ENCODE measurements around the gene KCNIP4.

Gene KCNIP4

GRCh38 chr4:21045119-21045518, 903.5 kb downstream of the KCNIP4 start:
- no peak for DNase-seq (ENCODE audit: low spot score)

DNA sequence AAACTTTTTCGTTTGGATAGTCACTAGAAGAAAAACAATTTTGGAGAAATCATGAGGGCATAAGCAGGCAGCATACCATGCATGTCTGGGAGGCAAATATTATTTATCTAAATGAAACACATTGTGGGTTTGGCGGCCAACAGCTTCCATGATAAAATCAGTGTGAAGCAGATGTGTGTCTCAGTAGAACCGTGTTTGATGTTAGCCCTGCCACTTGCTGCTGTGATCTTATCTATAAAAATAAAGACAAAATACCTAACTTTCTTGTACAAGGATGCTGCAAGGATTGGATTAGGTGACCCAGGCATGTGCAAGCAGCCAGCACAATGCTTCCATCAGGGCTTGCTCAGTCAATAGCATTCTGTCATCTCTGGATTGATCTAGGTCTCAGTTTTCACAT, 906.9 kb downstream of the KCNIP4 start:
- DNase-seq (ENCODE audit: low spot score) = no peak

DNA sequence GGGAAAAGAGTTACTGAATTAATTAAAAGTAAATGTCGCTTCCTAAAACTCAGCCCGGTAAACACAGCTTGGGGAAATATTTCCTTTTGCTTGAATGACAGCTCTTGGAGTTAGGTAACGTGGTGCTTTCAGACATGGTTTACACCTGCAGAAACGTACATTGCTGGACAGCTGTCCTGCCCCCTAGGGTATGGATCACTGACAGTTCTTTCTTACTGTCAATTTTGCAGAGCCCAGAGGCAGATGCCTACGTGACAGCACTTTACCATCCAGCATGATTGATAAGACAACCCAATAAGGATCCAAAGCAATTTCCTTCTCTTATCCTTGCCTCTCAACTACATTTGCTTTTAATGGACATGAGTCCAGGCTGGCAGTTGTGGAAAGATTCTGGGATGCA, 913.8 kb downstream of the KCNIP4 start:
- DNase-seq (ENCODE audit: low spot score) = no peak

DNA sequence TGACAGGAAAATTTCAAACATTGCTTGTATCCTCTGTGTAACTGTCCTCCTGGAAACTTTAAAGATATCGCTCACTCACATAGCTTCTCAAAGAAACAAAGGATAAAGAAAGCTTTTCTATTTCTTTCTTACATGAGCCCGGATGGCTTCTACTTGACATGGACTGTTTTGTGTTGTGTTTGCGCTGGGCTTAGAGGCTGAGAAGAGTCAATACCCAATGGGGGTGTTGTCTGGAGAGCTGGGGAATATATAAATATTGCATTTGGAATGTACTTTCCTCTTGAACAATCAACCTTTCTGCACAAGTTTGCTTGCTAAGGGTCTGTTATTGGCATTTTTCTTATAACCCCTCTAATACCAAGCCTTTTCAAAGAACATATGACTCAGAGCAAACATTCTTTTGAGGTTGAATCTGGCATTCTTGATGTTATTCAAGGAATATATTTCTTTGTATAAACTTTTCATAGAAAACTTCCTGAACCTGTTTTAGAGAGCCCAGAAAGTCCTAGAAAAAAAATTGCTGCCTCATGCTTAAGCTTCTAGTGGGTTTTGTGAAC, 916.4 kb downstream of the KCNIP4 start:
- DNase-seq (ENCODE audit: low spot score) = no peak

GRCh38 chr4:21018817-21019216, 929.8 kb downstream of the KCNIP4 start:
- DNase-seq (ENCODE audit: low spot score) = no peak

- DNase-seq (ENCODE audit: low spot score) = no peak
Measured at GRCh38 chr4:21013501-21013900, 935.1 kb downstream of the KCNIP4 start.

GRCh38 chr4:21012851-21013331, 935.7 kb downstream of the KCNIP4 start:
- no peak for DNase-seq (ENCODE audit: low spot score)

GRCh38 chr4:21011106-21011505, 937.5 kb downstream of the KCNIP4 start:
- DNase-seq (ENCODE audit: low spot score) = no peak

DNA sequence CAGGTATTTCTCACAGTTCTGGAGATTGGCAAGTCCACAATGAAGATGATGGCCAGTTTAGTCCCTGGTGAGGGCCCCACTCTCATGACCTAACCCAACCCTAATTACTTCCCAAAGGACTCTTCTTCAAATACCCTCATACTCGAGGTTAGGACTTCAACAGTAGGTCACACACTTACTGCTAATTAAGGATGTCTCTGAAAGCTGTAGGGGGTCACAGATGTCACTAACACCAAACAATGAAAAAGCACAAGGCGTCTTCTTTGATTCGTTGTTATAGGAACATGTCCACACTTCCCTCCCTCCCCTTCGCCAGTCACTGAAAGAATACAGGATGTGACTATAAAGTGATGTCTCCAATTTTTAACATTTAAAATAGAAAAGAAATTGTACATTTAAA, 938.6 kb downstream of the KCNIP4 start:
- DNase-seq (ENCODE audit: low spot score) = no peak

- DNase-seq (ENCODE audit: low spot score) = no peak
Measured at GRCh38 chr4:21005647-21006046, 942.9 kb downstream of the KCNIP4 start.

- DNase-seq (ENCODE audit: low spot score) = no peak
Measured at GRCh38 chr4:21002976-21003375, 945.6 kb downstream of the KCNIP4 start.

- DNase-seq (ENCODE audit: low spot score) = no peak
Measured at GRCh38 chr4:21002286-21002685, 946.3 kb downstream of the KCNIP4 start.

- no peak for DNase-seq (ENCODE audit: low spot score)
Measured at GRCh38 chr4:21001490-21001889, 947.1 kb downstream of the KCNIP4 start.

- no peak for DNase-seq (ENCODE audit: low spot score)
Measured at GRCh38 chr4:20997886-20998285, 950.7 kb downstream of the KCNIP4 start.

DNA sequence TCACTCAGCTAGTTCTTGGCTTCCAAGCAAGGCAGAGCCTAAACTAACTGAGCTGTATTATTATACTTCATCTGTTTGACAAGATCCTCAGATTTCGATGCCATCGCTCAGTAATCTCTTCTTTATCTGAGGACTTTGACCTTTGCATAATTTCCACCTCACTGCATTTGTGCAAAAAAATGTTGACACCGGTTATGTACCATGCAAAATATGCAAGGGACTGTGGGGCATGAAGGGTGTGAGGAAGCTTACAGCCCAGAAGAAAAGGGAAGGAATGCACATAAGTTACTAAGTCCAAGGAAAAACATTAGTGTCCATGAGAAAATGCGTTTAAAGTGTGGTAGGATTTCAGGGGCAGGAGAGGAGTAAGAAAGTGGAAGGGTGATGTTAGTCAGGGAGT, 953.0 kb downstream of the KCNIP4 start:
- DNase-seq (ENCODE audit: low spot score) = no peak

DNA sequence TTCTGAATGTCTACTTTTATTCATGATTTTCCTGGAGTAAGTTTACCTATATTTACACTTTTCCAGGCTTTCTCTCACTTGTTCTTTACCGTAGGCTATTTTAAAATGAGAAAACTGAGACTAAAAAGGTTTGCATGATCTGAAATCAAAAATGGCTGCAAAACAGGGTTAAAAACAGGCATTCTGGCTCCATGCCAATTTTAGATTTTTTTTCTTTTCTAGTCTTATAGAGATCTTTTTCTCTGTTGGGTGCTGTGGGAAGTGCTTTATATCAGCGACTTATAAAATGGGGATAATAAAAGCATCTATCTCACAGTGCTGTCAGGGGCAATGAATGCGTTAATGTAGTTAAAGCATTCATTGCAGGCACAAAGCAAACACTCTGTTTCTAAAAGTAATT, 953.6 kb downstream of the KCNIP4 start:
- no peak for DNase-seq (ENCODE audit: low spot score)

GRCh38 chr4:20992002-20992401, 956.6 kb downstream of the KCNIP4 start:
- DNase-seq (ENCODE audit: low spot score) = no peak

- no peak for DNase-seq (ENCODE audit: low spot score)
Measured at GRCh38 chr4:20987191-20987590, 961.4 kb downstream of the KCNIP4 start.

DNA sequence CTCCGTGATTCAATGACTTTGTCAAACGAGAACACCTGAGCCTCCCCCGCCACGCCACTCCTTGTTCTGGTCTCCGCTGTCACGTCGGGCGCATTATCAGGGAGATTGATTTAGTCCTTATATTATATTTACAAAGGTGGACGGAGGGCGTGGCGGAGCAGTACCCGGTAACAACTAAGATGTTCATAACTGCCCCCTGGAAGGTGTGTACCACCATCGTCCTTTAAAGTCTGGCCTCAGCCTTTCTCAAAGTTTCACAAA, 964.1 kb downstream of the KCNIP4 start:
- no peak for DNase-seq (ENCODE audit: low spot score)

- DNase-seq (ENCODE audit: low spot score) = no peak
Measured at GRCh38 chr4:20983763-20984575, 964.6 kb downstream of the KCNIP4 start.

- DNase-seq (ENCODE audit: low spot score) = no peak
Measured at GRCh38 chr4:20982544-20982943, 966.0 kb downstream of the KCNIP4 start.

GRCh38 chr4:20960291-20960690, 988.3 kb downstream of the KCNIP4 start:
- DNase-seq (ENCODE audit: low spot score) = no peak

DNA sequence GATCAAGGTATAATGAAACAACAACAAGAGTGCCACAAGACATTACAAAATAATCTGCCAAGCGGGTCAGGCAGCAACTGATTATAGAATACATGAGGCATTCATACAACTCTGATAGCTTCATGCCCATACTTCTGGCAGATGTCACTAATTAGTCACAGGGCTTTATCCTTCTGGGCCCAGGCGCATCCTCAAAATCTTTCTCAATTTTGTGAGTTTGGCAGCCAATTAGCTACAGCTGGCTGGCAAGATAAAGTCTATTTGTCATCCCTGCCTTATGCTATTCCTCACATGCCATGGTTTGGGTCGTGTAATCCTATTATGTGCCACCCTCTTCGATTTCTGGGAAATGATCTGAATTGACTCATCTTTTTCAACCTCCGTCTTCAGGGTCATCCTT, 994.0 kb downstream of the KCNIP4 start:
- DNase-seq (ENCODE audit: low spot score) = no peak

DNA sequence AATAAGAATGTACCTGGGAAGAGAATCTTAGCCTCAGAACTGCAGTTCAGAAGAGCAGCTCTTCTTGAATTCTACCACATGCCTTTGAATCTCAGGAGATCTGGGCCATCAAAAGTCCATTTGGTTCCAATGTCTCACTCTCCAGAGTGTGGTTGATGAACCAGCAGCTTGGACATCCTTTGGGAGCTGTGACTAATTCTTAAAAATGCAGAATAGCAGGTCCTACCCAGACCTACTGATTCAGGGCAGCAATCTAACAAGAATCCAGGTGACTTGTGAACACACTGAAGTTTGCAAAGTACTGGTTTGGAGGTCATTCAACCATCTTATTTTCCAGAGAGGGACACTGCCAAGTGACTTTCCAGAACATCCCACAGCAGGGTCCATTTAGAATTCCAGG, 1003.6 kb downstream of the KCNIP4 start:
- DNase-seq (ENCODE audit: low spot score) = no peak
